Kidney glomerular epithelial cell (primary cell): ENCODE measurements around the gene AGMO.
"Not testable (repeated sequence)": the region's sequence is repeated elsewhere in the genome, so short reads cannot be mapped to it uniquely, and the experiment has no call there.

Experiments used
- DNase-seq: peaks from one replicate; lab custom pipeline; 2025; lab: John Stamatoyannopoulos, UW

Gene AGMO

GRCh38 chr7:15559416-15559928, 2.3 kb downstream of the AGMO start:
- no peak for DNase-seq

DNA sequence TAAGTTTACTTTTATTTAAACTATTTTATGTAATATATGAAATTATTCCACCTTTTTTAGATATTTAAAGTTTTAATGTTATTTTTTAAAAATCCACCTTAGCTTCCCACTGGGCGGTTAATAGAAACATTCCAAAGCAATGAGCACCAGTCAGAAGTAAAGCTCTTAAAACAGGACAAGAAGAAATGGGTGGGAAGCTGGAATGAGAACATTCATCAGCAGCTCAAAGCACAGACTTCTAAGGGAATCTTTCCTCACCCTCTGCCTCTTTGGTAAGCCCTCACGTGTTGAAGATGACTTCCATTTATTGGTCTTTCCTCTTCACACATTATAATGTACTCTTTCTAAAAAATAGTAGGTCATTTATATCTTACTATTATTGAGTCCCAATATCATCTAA, 3.1 kb downstream of the AGMO start:
- peak; percentile 50 for DNase-seq

- DNase-seq = no peak
Observed at GRCh38 chr7:15557686-15558085, 4.1 kb downstream of the AGMO start.

- DNase-seq = peak; percentile 42
Observed at GRCh38 chr7:15557186-15557585, 4.6 kb downstream of the AGMO start.

DNA sequence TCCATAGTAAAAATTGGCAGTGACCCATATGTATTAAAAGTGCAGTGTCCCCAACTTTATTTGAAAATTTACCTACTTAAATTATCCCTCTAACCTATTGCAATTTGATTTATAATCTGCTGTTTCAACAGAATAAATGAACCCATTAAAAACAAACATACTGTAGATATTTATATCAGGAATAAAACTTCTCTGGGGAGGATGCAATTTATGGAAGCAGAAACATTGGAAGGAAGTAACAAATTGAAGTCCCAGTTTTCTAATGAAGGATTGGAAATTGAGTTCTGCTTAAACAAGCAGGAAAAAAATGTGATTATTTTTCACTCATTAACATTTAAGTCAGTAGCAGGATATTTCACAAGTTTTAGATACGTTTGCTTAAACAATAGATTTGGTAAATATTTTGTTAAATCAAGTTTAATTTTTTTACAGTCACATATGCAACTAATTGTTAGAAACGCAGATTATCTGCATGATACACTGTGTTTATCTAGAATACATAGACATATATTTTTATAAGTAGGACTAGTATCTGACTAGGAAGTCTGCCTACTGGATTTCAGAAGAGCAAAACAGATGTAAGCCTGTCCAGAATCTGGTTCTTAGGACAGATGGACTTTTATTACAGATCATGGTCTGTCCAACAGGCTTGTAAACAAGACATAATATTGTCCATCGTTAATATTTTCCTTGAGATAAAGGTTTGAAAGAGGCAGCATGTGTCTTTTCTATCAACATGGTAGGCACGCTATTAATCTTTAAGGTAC, 5.3 kb downstream of the AGMO start:
- DNase-seq = no peak

- DNase-seq = peak; percentile 45
Observed at GRCh38 chr7:15555381-15555859, 6.4 kb downstream of the AGMO start.

DNA sequence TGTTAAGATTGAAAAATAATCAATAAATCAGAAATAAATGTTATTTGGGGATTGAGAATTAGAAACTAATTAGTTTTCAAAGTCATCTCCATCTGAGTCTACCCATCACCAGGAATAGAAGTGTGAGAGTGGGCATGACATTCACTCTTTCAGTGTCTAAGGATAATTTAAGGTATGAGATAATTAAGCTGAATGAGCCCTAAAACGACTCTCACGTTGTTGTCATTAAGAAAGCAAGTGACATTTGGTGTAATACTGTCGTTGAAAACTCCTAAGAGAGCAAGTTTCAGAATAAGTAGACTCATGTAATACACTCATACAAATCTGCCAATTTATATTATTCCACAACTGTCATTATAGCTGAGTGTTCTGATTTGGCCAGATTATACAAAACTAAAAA, 7.1 kb downstream of the AGMO start:
- DNase-seq = no peak

GRCh38 chr7:15554081-15554480, 7.7 kb downstream of the AGMO start:
- DNase-seq = peak; percentile 6

- DNase-seq = not testable (repeated sequence)
Observed at GRCh38 chr7:15547320-15547719, 14.5 kb downstream of the AGMO start.

- DNase-seq = no peak
Observed at GRCh38 chr7:15546272-15546792, 15.5 kb downstream of the AGMO start.

DNA sequence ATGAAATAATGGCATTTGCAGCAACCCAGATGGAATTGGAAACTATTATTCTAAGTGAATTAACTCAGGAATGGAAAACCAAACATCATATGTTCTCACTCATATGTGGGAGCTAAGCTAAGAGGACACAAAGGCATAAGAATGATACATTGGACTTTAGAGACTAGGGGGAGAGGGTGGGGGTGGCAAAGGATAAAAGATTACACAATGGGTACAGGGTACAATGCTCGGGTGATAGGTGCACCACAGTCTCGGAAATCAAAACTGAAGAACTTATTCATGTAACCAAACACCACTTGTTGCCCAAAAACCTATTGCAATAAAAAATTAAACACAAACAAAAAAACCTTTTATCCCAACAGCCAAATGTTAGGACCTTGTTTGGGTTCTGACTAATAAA, 17.8 kb downstream of the AGMO start:
- DNase-seq = no peak

GRCh38 chr7:15543256-15543655, 18.6 kb downstream of the AGMO start:
- DNase-seq = no peak

GRCh38 chr7:15527648-15528047, 34.2 kb downstream of the AGMO start:
- DNase-seq = no peak

DNA sequence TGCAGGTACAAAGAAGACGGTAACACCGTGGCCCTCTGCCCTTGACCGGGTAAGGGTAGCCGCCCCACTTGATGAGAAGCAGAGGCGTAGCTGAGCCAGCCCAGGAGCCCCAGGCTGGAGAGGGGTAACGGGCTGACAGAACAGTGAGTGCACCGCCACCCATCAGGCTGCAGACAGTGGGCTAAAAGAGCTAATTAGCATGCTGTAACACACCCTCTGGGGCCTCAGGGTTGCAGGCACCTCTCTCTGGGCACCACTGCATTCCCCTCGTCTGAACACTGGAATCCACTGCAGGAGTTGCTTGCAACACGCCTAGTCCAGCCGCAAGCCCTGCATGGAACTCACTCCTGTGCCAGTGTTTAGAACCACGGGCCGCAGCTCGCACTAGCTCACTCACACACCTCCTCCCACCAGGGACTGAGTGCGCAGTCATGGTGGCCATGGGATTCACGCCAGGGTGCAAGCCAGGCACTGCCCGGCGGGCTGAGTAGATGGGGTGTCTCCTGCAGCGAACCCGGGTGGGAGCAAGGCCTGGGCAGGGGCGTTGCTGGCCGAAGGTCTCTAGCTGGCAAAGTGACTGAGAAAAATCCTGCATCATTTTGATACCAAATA, 36.1 kb downstream of the AGMO start:
- no peak for DNase-seq

- DNase-seq = no peak
Observed at GRCh38 chr7:15524077-15524476, 37.7 kb downstream of the AGMO start.

DNA sequence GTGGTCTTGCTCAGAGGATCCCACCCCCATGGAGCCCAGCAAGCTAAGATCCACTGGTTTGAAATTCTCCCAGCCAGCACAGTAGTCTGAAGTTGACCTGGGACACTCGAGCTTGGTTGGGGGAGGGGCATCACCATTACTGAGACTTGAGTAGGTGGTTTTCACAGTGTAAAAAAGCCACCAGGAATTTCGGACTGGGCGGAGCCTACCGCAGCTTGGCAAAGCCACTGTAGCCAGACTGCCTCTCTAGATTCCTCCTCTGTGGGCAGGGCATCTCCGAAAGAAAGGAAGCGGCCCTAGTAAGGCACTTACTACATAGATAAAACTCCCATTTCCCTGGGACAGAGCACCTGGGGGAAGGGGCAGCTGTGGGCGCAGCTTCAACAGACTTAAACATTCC, 44.0 kb downstream of the AGMO start:
- DNase-seq = not testable (repeated sequence)

DNA sequence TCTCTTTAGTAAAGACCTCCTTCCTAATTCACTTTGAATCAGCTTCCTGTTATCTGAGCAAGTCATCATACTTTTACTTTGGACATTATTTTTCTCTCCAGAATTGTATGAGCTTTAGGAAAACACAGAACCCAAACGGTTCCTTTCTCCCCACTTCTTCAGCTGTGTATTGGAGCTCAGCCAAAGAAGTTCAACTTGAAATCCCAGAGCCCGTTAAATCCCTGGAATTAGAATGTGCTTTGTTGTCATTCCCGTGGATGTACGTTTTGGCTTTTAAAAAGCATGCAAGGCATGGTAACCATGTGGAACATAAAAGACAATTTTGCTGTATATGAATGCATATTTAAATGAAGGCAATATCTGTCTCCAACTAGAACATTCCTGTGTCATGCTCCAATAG, 46.6 kb downstream of the AGMO start:
- no peak for DNase-seq

- no peak for DNase-seq
Observed at GRCh38 chr7:15508258-15508657, 53.6 kb downstream of the AGMO start.

- DNase-seq = no peak
Observed at GRCh38 chr7:15507708-15508107, 54.1 kb downstream of the AGMO start.

GRCh38 chr7:15507171-15507570, 54.6 kb downstream of the AGMO start:
- DNase-seq = no peak

DNA sequence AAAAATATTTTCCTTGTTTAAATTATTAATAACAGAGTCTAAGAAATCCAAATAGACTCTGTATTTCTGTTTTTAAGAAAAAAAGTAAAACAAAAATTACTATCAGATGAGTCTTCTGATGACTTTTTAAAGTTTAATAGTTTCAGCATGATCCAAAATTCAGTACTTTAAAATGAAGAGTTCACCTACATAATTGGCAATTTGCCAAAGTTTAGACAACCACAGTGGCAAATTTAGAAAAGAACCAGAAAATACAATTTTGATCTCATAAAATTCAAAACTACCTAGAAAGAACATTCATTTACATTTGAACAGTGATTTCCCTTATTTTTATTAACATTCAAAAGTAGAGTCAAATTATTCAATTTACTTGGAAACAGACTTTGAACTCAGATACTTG, 56.1 kb downstream of the AGMO start:
- no peak for DNase-seq

DNA sequence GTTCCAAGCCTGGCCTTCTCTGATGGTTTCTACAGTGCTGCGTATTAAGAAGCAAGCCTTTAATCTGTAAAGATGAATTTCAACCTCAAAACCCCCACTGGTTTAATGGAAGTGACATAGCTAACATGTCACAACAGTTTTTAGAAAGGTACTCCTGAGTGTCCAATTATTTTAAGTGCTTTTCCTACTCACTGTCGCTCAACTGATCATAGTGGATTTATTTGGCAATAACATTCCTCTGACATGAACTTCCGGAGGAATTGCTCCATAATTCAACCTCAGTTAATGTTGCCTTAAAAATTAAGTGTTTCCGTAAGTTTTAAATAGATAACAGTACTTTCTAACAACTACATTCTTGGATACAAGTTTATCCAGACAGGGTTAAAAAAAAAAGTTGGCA, 57.5 kb downstream of the AGMO start:
- DNase-seq = no peak

GRCh38 chr7:15503603-15504290, 58.1 kb downstream of the AGMO start:
- DNase-seq = no peak
